GM21723 (cell line): Measurements from ENCODE around the gene SUN1.
"Not testable (repeated sequence)": the region's sequence is repeated elsewhere in the genome, so short reads cannot be mapped to it uniquely, and the experiment has no call there.

Source experiments
- ATAC-seq: cut with Tn5 transposase; IDR thresholded peaks from one replicate; pipeline ENCODE4 v1.9.1; 2021; ENCODE audit warnings: mild to moderate bottlenecking, moderate library complexity; ENCODE audit not compliant: unreplicated experiment

The SUN1 gene, protein sequence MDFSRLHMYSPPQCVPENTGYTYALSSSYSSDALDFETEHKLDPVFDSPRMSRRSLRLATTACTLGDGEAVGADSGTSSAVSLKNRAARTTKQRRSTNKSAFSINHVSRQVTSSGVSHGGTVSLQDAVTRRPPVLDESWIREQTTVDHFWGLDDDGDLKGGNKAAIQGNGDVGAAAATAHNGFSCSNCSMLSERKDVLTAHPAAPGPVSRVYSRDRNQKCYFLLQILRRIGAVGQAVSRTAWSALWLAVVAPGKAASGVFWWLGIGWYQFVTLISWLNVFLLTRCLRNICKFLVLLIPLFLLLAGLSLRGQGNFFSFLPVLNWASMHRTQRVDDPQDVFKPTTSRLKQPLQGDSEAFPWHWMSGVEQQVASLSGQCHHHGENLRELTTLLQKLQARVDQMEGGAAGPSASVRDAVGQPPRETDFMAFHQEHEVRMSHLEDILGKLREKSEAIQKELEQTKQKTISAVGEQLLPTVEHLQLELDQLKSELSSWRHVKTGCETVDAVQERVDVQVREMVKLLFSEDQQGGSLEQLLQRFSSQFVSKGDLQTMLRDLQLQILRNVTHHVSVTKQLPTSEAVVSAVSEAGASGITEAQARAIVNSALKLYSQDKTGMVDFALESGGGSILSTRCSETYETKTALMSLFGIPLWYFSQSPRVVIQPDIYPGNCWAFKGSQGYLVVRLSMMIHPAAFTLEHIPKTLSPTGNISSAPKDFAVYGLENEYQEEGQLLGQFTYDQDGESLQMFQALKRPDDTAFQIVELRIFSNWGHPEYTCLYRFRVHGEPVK

DNA sequence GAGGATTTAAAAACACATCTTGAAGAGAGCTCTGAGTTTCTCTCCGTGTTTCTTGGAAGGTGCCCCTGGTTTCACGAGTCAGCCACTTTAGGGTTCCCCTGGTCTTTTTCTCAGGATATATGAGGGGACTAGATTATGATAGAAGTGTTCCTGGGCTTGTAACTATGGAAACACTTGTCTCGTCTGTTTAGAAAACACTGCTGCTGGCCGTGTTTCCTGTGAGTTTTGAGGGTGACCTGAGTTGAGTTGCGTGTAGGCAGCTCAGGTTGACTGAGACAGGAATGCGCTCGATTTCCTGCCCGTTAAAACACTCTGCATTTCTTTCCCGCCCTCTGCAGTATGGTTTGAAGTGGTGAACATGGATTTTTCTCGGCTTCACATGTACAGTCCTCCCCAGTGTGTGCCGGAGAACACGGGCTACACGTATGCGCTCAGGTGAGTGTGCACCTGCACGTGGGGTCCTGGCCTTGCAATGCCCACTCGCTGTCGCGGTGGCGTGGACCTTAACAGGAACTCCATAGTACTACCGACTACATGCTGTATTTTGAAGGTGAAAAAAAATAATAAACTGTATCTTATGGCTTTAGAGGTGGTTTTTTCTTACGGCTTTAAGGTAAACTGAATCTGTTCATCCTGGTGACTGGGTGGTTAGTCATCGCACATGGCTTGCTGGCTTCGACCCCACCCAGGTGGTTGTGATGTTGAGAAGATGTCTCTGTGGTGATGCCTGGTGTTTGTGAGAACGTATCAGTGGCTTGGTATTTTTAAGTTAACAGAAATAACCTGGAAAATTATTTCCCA lies at the start of gene SUN1:
SUN1 (plus strand) TSS at position 310 of the 801 bp plus-strand sequence; CDS start at position 359, 49 bp downstream.
- peak; percentile 60 for ATAC-seq

DNA sequence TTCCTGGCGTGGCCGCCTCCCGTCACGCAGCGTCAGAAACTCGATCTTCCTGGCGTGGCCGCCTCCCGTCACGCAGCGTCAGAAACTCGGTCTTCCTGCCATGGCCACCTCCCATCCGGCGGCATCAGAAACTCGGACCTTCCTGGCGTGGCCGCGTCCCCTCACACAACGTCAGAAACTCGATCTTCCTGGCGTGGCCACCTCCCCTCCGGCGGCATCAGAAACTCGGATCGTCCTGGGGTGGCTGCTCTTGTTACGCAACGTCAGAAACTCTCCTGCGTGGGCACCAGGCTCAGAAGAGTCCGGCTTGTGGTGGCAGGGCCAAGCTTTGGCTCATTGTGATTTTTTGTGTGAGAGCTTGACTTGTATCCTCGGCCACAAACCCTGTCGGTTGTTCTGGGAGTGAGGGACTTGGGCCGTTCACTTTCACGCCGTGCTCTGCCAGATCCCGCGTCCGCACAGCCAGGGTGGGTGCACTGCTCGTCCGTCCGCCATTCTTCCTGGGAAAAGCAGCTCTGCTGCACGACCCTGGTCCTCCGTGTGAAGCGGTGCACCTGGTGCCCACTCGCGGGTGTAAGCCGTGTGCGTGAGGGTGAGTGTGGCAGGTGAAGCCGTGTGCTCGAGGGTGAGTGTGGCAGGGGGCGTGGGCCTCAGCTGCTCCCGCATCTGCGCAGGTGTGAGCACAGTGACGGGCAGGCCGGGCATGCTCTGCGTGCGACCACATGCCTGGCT lies 49.4 kb upstream of the SUN1 start:
- ATAC-seq = no peak

DNA sequence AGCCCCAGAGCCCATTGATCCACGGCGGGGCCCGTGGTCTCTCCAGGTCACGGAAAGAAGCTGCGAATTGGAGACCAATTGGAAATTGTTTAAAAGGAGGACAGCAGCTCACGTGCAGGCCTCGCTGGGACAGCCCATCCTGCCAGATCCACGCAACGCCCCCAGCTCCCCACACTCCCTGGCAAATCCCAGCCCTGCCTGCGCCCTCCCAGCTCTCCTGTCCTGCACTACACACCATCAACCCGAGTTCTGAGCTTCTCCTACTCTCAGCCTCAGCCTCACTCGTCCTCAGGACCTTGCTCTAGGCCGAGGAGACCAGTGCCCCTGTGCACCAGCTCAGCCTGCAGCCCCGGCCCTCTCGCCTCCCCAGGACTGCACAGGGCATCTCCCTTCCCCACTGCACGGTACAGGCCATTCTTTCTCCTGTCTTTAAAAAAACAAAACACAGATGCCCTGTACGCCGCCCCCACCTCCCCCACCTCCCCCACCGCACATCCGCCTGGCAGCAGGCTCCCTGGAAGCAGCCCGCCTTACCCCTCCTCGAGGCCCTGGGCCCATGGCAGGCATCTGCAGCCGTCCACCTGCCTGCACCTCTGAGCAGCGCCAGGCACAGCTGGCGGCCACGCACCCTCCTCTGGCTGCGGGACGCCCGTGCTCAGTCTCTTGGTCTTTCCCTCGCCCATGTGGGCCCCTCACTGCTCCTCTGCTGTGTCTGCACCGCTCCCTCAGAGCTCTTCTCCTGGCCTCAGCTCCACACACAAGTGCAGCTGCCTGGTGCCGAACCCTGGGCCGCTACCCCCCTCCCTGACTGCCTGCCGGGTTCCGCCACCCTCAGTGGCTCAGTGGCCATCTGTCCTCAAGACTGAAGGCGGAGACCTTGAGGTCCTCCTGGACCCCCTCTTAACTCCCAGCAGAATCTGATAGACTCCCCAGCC lies 48.5 kb upstream of the SUN1 start:
- no peak for ATAC-seq

DNA sequence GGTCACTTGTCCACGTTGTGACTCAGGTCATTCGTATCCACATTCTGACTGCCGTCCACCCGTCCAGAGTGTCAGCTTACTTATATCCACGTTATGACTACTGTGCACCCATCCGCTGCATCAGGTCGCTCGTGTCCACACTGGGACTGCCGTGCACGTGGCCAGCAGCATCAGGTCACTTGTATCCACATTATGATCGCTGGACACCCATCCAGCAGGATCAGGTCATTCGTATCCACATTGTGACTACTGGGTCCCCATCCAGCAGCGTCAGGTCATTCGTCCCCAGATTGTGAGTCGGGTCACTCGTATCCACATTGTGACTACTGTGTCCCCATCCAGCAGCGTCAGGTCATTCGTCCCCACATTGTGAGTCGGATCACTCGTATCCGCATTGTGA lies 47.3 kb upstream of the SUN1 start:
- no peak for ATAC-seq

DNA sequence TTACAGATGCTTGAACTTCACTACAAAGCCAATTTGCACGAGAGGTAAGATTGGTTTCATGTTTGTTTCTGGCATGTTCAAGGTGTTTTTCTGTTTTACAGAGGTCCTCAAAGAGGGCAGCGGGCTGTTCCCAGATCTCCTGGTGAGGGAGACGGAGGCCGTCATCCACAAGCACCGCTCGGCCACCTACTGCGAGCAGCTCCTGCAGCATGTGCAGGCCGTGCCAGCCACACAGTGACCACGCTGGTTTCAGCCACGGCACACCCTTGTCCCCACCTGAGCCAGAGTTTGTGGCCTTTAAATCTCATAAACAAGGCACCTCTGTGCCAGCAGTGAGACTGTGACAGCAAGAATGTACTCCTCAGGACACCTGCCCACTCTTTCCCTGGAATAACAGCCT lies 46.9 kb upstream of the SUN1 start:
- no peak for ATAC-seq

DNA sequence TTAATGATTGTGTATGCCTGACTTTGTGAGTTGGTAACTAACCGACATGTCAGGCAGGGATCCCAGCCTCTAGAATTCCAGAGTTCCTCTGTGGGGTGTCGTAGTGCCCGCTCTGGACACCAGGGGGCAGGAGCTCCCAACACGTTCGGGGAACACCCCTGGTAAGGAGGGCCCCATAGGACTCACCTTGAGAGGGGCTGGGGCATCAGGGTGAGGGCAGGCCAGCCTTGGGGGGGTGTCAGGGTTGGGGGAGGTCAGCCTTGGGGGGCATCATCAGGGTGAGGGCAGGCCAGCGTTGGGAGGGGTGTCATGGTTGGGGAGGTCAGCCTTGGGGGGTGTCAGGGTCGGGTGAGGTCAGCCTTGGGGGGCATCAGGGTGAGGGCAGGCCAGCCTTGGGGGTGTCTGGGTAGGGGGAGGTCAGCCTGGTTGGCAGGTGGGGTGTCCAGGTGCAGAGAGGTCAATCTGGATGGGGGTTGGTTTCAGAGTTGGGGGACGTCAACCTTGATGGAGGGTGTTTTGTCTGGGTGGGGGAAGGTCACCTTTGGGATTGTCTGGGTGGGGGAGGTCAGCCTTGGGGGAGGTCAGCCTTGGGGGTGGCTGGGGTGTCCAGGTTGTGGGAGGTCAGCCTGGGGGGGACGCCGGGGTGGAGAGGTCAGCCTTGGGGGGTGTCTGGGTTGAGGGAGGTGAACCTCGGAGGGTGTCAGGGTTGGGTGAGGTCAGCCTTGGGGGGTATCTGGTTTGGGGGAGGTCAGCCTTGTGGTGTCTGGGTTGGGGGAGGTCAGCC lies 45.6 kb upstream of the SUN1 start:
- no peak for ATAC-seq

DNA sequence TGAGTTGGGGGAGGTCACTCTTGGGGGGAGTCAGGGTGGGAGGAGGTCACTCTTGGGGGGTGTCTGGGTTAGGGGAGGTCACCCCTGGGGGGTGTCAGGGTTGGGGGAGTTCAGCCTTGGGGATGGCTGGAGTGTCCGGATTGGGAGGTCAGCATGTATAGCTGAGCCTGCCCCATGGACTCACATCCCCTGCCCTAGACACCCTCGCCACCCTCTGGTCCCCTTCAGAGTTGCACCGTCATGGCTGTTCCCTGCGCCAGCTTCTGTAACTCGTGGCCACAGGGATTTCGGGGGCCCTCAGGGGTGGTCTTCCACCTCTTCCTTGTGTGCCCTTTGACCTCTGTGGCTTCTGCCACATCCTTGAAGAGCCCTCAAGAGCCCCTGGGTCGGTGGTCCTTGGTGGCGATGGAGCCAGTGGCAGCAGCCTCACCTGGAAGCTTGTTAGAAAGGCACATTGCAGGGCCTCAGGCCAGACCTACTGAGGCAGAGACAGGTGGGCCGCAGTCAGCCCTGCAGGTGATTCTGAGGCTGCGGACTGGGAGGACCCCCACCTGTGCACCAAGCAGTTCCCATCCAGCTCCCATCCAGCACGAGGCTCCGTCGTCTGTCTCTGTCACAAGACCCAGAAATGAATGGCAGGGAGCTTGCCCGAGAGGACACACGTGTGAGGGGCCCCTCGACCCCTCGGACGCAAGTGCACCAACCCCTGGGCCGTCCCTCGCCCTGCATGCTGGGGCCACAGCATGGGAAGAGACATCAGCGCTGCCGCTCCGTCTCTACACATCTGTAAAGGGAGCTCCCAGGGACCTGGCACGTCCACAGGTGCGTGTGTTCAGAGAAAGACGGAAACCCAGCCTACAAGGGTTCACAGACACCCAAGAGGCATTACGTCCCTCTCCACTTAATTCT lies 44.7 kb upstream of the SUN1 start:
- no peak for ATAC-seq

DNA sequence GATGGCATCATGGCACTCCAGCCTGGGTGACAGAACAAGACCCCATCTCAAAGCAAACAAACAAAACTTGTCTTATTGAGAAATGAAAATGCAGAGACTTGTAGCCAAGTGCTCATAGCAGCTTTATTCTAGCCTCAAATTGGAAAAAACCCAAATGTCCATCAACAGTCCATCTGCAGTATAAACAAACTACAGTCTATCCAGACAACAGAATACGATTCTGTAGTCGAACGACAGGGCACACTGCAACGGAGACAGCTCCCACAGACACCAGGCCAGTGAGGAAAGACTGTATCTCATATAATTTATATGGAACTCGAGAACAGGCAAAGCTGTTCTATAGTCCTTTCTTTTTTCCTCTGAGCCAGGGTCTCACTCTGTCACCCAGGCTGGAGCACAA lies 40.8 kb upstream of the SUN1 start:
- ATAC-seq = no peak

DNA sequence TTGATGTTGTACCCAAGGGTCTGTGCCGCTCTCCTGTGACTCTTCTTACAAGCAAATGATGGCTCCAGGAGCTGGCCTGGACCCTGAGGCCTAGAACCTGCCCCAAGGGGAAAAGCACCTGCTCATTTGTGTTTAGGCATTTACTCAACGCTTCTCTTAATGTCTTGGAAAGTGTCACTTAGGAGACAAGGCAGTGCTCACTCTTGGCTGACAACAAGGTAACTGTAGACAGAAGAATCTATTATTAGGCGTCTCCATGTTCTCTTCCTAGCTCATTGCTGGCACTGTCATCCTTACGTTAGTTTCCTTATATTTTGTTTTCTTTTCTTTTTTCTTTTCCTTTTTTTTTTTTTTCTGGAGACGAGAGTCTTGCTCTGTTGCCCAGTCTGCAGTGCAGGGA lies 38.1 kb upstream of the SUN1 start:
- no peak for ATAC-seq

DNA sequence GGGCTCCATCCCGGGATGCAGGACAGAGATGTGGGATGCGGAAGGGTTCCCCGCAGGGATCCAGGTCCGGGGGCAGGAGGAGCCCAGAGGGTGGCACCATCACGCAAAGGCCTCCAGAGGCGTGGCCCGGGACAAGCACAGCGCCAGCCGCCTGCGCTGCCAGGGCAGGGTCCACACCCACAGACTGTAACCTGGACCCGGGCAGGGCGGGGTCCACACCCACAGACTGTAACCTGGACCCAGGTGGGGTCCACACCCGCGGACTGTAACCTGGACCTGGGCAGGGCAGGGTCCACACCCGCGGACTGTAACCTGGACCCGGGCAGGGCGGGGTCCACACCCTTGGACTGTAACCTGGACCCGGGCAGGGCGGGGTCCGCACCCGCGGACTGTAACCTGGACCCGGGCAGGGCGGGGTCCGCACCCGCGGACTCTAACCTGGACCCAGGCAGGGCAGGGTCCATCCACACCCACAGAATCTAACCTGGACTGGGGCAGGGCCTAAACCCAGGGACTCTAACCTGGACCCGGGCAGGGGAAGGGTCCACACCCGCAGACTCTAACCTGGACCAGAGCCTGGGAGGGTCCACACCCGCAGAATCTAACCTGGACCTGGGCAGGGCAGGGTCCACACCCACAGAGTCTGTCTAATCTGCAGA lies 37.5 kb upstream of the SUN1 start:
- no peak for ATAC-seq

DNA sequence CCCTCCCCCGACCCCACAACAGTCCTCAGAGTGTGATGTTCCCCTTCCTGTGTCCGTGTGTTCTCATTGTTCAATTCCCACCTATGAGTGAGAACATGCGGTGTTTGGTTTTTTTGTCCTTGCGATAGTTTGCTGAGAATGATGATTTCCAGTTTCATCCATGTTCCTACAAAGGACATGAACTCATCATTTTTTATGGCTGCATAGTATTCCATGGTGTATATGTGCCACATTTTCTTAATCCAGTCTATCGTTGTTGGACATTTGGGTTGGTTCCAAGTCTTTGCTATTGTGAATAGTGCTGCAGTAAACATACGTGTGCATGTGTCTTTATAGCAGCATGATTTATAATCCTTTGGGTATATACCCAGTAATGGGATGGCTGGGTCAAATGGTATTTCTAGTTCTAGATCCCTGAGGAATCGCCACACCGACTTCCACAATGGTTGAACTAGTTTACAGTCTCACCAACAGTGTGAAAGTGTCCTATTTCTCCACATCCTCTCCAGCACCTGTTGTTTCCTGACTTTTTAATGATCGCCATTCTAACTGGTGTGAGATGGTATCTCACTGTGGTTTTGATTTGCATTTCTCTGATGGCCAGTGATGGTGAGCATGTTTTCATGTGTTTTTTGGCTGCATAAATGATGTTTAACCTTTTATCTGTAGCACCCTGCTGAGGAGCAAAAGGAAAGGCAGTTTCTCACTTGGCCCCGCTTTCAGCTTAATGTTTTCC lies 35.7 kb upstream of the SUN1 start:
- not testable (repeated sequence) for ATAC-seq

DNA sequence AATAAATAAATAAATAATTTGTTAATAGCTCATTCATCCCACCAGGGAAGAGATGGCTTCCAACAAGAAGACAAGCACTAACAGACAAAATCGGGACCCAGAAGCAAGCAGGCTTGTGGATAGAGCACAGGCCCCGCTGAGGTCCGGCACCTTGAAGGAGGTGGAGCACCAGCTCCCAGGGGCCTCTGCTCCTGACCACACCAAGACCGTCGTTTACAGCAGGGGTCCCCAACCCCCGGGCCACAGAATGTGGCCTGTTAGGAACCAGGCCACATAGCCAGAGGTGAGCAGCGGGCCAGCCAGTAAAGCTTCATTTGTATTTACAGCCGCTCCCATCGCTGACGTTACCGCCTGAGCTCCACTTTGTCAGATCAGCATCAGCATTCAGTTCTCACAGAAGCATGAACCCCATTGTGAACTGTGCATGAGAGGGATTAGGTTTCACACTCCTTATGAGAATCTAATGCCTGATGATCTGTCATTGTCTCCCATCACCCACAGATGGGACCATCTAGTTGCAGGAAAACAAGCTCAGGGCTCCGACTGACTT lies 33.3 kb upstream of the SUN1 start:
- no peak for ATAC-seq

DNA sequence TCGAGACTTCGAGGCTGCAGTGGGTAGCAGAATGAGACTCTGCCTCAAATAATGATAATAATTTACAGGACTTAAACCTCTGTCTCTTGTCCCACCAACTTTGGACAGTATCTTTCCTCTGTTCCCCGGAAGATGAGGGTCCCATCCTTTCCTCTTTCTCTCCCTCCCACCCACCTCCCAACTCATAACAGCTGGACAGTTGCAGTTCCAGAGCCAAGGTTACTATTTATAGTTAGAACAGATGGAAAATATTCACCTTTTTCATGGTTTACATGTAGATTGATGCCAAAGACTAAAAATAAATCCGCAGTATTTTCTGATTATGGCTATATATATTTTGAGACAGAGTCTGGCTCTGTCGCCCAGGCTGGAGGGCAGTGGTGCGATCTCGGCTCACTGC lies 31.6 kb upstream of the SUN1 start:
- no peak for ATAC-seq

DNA sequence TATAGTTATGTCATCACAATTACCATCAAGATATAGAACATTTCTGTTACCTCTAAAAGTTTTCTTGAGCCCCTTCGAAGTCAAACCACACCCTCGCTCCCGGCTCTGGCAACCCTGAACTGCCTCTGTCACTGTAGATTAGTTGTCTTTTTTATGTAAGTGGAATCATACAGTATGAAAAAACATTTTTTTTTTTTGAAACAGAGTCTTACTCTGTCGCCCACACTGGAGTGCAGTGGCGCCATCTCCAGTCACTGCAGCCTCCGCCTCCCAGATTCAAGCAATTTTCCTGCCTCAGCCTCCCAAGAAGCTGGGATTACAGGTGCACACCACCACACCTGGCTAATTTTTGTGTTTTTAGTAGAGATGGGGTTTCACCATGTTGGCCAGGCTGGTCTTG lies 30.9 kb upstream of the SUN1 start:
- not testable (repeated sequence) for ATAC-seq

DNA sequence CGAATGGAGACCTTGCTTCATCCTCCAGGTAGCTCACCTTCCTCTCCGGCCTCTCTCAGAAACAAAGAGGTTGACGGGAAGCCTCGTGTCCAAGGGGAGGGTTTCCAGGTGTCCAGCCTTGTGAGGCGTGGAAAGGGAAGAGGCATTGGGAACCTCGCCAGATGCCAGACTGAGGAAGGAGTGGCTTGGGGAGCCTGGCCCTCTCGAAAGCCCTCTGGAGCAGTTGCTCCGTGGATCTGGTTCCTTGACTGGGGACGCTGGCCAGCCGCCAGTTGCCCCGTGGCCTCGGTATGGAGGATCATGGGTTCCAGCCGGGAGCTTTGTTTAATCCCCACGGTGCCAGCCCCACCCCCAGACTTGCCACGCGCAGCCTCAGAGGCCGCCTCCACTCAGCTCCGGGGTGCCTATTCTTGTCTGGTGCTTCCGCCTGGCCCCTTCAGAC lies 30.3 kb upstream of the SUN1 start:
- ATAC-seq = no peak

DNA sequence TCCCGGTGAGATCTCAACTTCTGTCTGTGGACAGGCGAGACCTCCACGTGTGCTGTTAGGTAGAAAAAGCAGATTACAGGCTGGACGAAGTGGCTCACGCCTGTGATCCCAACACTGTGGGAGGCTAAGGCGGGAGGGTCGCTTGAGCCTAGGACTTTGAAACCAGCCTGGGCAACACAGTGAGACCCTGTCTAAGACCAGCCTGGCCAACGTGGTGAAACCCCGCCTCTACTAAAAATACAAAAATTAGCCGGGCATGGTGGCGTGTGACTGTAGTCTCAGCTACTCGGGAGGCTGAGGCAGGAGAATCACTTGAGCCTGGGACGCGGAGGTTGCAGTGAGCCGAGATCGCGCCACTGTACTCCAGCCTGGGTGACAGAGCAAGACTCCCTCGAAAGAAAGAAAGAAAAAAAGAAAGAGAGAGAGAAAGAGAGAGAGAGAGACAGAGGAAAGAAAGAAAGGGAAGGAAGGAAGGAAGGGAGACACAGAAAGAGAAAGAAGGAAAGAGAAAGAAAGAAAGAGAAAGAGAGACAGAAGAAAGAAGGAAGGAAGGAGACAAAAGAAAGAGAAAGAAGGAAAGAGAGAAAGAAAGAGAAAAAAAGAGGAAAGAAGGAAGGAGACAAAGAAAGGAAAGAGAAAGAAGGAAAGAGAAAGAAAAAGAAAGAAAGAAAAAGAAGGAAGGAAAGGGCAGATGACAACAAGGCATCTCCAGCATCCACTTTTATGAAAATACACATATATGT lies 29.6 kb upstream of the SUN1 start:
- no peak for ATAC-seq
